ENCODE measurements around the gene AMBP. TPM values are rescaled to one million over a fixed set of nuclear protein-coding genes. Genes with fewer than 3 reads are reported as not detected.
"Not testable (repeated sequence)": the region's sequence is repeated elsewhere in the genome, so short reads cannot be mapped to it uniquely, and the experiment has no call there.

Gene AMBP
- polyA plus RNA-seq, 1 donor, result 3.6 TPM

DNA sequence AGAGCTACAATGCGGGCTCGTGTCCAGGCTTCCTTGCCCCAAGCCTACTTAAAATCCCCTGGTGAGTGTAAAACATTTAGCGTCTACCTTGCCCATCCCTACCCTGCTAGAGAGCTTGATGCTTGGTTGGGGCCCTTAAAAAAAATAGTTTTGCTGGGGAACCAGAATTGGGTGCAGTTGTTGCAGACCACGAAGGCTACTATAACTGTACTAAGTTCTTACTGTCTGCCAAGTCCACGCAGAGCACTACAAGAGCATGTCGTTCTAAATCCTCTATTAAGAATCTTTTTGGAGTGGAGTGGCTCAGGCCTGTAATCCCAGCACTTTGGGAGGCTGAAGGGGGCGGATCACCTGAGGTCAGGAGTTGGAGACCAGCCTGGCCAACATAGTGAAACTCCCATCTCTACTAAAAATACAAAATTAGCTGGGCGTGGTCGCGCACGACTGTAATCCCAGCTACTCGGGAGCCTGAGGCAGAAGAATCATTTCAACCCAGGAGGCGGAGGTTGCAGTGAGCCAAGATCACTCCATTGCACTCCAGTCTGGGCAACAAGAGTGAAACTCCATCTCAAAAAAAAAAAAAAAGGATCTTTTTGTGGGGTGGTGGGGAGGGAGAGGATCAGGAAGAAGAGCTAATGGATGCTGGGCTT, 4.8 kb upstream of the AMBP start:
- not testable (repeated sequence) for H3K36me3 ChIP-seq (ENCODE audit: control insufficient read depth, insufficient read depth, low read length); H3K27me3 ChIP-seq (ENCODE audit: control insufficient read depth, insufficient read depth, low read length); H3K9me3 ChIP-seq (ENCODE audit: control insufficient read depth, low read depth, low read length); DNase-seq; H3K4me3 ChIP-seq (ENCODE audit: low read length)
- WGBS (ENCODE audit: insufficient coverage, low lambda C conversion rate), result no CpG with 5 or more reads among the region's 13 CpGs
- peaks cover 46% of the 10 kb centered on the region for H3K4me1 ChIP-seq (ENCODE audit: control insufficient read depth, insufficient read depth, low read length)
- H3K27ac ChIP-seq (ENCODE audit: low read length), result peak overlapping the region; percentile 92

DNA sequence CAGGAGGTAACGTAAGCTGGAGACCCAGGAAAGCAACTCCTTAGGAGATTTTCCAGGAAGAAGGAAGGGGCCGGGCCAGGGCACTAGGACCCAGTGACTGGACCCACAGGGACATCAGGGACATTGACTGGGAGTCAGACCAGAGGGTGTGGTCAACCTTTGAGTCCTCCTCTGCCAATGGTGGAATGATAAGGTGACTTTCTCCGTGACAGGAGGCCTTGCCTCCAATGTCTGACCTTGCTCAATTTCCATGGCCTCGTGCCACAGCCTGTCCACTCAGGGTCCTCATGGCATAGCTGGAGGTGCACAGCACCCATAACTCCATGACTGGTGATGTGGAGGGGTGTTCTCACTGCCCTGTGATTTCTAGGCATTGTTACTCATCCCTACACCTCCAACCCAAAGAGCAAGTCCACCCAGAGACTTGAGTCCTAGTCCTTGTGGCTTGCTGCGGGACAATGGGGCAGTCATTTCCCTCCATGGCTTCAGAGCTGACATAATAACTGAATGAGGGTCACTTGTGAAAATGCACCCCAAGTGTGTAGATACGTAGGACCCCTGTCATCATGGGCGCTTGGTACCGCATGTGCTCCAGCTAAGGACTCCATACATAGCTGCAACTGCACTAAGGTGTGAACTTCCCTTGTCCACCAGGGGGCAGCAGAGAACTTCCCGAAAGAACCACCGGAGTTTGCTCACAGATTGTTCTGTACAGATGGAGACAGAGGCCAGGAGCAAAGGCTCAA, 4.1 kb upstream of the AMBP start:
- Histone ChIP-seq H3K9me3 (ENCODE audit: control insufficient read depth, low read depth, low read length) (peaks cover 2% of the 10 kb centered on the region), H3K4me3 (ENCODE audit: low read length) (no peak overlapping the region), H3K27me3 (ENCODE audit: control insufficient read depth, insufficient read depth, low read length) (no peaks in the 10 kb centered on the region), H3K27ac (ENCODE audit: low read length) (peak overlapping the region; percentile 92), H3K4me1 (ENCODE audit: control insufficient read depth, insufficient read depth, low read length) (peaks cover 50% of the 10 kb centered on the region), H3K36me3 (ENCODE audit: control insufficient read depth, insufficient read depth, low read length) (no peaks in the 10 kb centered on the region)
- no CpG with 5 or more reads among the region's 10 CpGs for WGBS (ENCODE audit: insufficient coverage, low lambda C conversion rate)
- peak; percentile 90 to 94 for DNase-seq

DNA sequence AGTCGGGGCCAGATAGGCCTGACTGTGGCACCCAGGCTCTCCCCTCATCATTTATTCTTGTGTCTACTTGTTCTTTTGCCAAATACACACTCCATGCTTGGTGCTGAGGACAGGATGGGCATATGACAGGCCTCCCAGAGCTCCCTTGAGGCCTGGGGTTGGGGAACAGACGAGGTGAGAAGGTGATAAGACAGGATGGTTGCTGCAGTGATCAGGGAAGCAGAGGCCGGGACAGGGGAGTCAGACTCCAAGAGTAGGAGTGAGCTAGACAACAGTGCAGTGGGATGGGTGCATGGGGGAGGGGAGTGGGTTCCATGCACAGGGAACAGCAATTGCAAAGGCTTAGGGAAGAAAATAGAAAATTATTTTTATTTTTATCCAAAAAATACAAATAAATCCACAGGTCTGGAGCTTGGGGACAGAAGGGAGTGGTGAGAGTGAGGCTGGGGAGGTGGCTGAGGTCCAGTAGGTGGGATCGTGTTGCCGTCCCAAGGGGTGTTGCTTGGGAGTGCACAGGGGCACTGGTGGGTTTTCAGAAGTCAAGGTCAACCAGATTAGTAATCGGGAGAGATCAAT, 3.4 kb upstream of the AMBP start:
- Histone ChIP-seq H3K4me1 (ENCODE audit: control insufficient read depth, insufficient read depth, low read length) (peaks cover 50% of the 10 kb centered on the region), H3K9me3 (ENCODE audit: control insufficient read depth, low read depth, low read length) (peaks cover 2% of the 10 kb centered on the region), H3K27ac (ENCODE audit: low read length) (peak overlapping the region; percentile 92), H3K27me3 (ENCODE audit: control insufficient read depth, insufficient read depth, low read length) (no peaks in the 10 kb centered on the region), H3K4me3 (ENCODE audit: low read length) (no peak overlapping the region), H3K36me3 (ENCODE audit: control insufficient read depth, insufficient read depth, low read length) (no peaks in the 10 kb centered on the region)
- no CpG with 5 or more reads among the region's 6 CpGs for WGBS (ENCODE audit: insufficient coverage, low lambda C conversion rate)
- DNase-seq, result no peak

DNA sequence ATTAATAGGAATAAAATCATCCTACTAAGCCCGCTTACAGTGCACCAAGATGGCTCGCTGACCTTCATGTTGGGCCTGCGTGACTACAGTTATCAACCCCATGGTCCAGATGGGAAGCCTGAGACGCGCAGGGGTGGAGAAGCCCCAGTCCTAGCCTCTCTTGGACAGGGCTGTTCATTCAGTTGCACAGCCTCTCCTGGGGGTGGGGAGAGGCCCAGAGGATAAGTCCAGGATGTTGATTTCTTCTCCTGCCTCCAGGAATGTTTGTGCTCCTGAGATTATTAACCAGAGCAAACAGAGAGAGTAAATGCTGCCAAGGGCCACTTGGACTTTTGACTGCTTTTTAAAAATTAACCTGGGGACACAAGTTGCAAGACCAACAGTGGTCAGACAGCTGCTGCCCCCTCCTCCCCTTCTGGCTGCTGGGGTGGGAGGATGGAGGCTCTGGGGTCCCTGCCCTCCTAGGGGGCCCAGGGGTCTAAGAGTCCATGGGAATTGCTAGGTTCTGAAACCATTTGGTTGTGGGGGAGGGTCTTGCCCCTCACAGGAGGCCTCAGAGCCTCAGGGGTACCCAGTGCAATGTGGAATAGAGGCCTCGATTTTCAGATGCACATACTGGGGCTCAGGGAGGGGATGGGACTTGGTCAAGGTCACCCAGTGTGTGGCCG, 2.8 kb upstream of the AMBP start:
- Histone ChIP-seq H3K36me3 (ENCODE audit: control insufficient read depth, insufficient read depth, low read length) (no peaks in the 10 kb centered on the region), H3K27ac (ENCODE audit: low read length) (peak overlapping the region; percentile 92), H3K27me3 (ENCODE audit: control insufficient read depth, insufficient read depth, low read length) (no peaks in the 10 kb centered on the region), H3K9me3 (ENCODE audit: control insufficient read depth, low read depth, low read length) (peaks cover 2% of the 10 kb centered on the region), H3K4me3 (ENCODE audit: low read length) (no peak overlapping the region), H3K4me1 (ENCODE audit: control insufficient read depth, insufficient read depth, low read length) (peaks cover 50% of the 10 kb centered on the region)
- DNase-seq, result peak; percentile 88 to 96
- WGBS (ENCODE audit: insufficient coverage, low lambda C conversion rate), result 40% methylated on average over 1 of the region's 7 CpGs

DNA sequence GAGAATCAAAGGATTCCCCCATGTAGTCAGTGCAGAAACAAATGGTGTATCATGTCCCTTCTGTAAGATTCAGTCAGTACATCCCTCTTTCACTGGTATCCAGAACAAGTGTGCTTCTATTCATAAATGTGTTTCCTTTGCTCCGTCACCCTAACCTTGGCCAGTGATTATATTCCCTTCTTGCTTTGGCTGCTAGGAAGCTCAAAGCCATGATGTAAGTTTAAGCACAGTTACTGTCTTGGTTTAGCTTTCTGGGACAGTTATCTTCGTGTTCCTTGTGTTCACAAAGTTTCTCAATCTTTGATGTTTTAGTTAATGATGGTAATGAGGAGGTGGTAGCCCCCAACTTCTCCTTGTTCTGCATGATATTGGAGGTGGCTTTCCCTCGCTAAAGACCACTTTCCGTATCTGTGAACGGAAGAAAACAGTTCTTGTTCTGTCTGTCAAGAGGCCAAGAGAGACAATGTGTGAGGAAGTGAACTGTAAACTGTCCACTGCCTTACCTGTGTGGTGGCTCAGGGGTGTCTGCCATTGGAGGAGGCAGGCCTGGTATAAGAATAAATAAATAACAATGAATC, 2.2 kb upstream of the AMBP start:
- Histone ChIP-seq H3K4me3 (ENCODE audit: low read length) (no peak overlapping the region), H3K27ac (ENCODE audit: low read length) (peak overlapping the region; percentile 92), H3K36me3 (ENCODE audit: control insufficient read depth, insufficient read depth, low read length) (no peaks in the 10 kb centered on the region), H3K4me1 (ENCODE audit: control insufficient read depth, insufficient read depth, low read length) (peaks cover 50% of the 10 kb centered on the region), H3K9me3 (ENCODE audit: control insufficient read depth, low read depth, low read length) (peaks cover 2% of the 10 kb centered on the region), H3K27me3 (ENCODE audit: control insufficient read depth, insufficient read depth, low read length) (no peaks in the 10 kb centered on the region)
- WGBS (ENCODE audit: insufficient coverage, low lambda C conversion rate), result no CpG with 5 or more reads among the region's 5 CpGs
- no peak for DNase-seq

DNA sequence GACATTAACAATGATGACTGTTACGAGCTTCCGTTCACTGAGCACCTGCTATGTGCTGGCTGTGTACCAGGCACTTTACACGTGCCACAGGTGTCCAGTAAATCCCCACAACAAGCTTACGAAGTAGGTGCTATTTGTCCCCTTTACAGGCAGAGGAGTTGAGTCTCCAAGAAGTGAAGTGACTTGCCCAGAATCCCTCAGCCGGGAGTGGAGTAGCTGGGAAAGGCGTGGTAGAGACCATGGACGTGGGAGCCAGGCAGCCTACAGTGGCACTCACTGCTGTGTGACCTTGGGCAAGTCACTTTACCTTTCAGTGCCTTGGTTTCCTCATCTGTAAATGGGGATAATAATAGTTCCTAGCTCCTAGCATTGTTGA, 669 bp upstream of the AMBP start:
- DNase-seq, result no peak
- peaks cover 2% of the 10 kb centered on the region for H3K9me3 ChIP-seq (ENCODE audit: control insufficient read depth, low read depth, low read length)
- H3K27ac ChIP-seq (ENCODE audit: low read length), result no peak overlapping the region
- WGBS (ENCODE audit: insufficient coverage, low lambda C conversion rate), result no CpG with 5 or more reads among the region's 7 CpGs
- H3K4me3 ChIP-seq (ENCODE audit: low read length), result no peak overlapping the region
- peaks cover 50% of the 10 kb centered on the region for H3K4me1 ChIP-seq (ENCODE audit: control insufficient read depth, insufficient read depth, low read length)
- no peaks in the 10 kb centered on the region for H3K36me3 ChIP-seq (ENCODE audit: control insufficient read depth, insufficient read depth, low read length)
- no peaks in the 10 kb centered on the region for H3K27me3 ChIP-seq (ENCODE audit: control insufficient read depth, insufficient read depth, low read length)

DNA sequence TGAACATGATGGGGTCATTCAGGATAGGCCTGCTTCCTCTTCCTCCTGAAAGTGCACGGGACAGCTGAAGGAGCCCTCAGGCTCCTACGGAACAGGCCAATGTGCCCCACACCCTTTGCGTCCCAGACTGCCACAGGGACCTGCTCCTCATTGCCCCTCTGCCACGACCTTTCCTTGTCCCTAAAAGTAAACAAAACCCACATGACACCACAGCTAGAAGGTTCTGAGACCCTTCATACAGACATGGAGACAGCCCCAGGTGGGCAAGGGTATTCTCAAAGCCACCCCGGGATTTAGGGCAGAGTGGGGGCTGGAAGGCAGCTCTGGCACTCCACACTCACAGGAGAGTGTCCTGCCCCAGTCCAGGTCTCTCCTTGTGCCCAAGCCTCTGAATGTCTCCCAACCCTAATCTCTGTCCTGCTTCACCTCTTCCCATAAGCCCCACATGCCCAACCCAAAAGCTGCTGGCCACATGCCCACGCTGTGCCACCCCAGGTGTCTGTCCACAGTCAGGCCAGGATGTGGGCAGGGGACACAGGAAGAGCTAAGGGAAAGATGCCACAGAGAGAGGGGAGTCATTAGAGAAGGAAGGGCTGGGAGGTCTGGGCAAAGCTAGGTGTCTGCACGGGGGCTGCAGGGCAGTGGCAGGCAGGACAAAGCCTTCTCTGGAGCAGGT, 800 bp downstream of the AMBP start:
- no peak overlapping the region for H3K27ac ChIP-seq (ENCODE audit: low read length)
- H3K4me3 ChIP-seq (ENCODE audit: low read length), result no peak overlapping the region
- DNase-seq, result no peak
- H3K9me3 ChIP-seq (ENCODE audit: control insufficient read depth, low read depth, low read length), result peaks cover 2% of the 10 kb centered on the region
- no peaks in the 10 kb centered on the region for H3K36me3 ChIP-seq (ENCODE audit: control insufficient read depth, insufficient read depth, low read length)
- no CpG with 5 or more reads among the region's 7 CpGs for WGBS (ENCODE audit: insufficient coverage, low lambda C conversion rate)
- peaks cover 39% of the 10 kb centered on the region for H3K4me1 ChIP-seq (ENCODE audit: control insufficient read depth, insufficient read depth, low read length)
- no peaks in the 10 kb centered on the region for H3K27me3 ChIP-seq (ENCODE audit: control insufficient read depth, insufficient read depth, low read length)

DNA sequence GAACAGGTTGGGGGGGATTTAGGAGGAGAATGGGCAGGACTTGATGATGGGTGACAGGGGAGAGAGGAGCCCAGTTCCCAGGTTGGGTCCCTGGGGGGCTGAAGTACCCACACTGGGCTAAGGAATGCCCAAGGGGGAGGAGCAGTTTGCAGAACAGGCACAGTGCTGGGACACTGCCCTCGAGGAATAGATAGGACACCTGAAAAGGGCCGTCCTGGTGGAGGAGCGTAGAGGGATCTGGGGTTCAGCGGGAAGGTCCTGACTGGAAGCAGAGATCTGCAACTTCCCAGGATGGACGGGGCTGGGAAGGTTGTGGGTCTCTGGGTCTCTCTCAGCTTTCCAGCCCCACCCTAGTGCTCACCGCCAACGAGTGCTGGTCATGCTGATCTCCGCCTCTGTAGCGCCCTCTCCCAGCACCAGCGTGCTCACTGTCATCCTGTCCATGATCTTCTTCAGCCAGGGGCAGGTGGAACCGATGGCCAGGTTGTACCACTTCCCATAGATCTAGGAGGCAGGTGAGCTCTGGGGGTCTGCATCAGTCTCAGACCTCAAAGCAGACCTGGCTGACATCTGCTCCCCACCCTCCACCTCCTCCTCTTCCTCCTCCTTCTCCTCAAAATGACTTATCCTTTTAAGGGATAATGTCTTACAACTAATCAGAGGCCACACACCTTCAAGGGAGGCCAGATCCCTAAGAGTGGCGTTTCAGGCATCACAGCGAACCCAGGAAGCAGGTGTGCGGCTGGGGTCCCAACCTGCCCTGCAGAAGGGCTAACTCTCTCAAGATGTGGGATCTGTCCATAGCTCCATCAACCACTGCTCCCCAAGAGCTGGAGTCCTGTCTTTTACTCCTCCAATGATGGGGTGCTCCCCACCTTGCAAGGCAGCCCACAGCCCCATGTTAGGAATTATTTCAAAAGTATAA, 1.6 kb downstream of the AMBP start:
- H3K27me3 ChIP-seq (ENCODE audit: control insufficient read depth, insufficient read depth, low read length), result no peaks in the 10 kb centered on the region
- H3K27ac ChIP-seq (ENCODE audit: low read length), result no peak overlapping the region
- no peak overlapping the region for H3K4me3 ChIP-seq (ENCODE audit: low read length)
- H3K36me3 ChIP-seq (ENCODE audit: control insufficient read depth, insufficient read depth, low read length), result no peaks in the 10 kb centered on the region
- WGBS (ENCODE audit: insufficient coverage, low lambda C conversion rate), result no CpG with 5 or more reads among the region's 14 CpGs
- H3K9me3 ChIP-seq (ENCODE audit: control insufficient read depth, low read depth, low read length), result peaks cover 2% of the 10 kb centered on the region
- DNase-seq, result no peak
- H3K4me1 ChIP-seq (ENCODE audit: control insufficient read depth, insufficient read depth, low read length), result peaks cover 39% of the 10 kb centered on the region

DNA sequence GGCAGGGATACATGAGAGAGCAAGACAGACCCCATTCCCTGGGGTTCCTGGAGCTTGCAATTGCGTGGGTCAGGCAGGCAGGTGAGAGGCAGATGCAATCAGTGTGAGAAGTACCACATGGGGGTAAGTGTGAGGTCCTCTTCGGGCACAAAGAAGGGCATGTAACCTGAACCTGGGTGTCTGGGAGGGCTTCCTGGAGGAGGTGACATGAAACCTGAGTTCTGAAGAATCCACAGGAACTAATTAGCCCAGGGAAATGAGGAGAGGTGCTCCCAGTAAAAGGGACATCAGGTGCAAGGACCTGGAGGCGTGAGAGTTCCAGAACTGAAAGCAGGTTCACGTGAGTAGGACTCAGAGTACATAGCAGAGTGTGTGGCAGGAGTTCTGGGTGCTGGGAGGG, 2.5 kb downstream of the AMBP start:
- H3K4me1 ChIP-seq (ENCODE audit: control insufficient read depth, insufficient read depth, low read length), result peaks cover 38% of the 10 kb centered on the region
- no peak overlapping the region for H3K4me3 ChIP-seq (ENCODE audit: low read length)
- 100% methylated on average over 1 of the region's 4 CpGs for WGBS (ENCODE audit: insufficient coverage, low lambda C conversion rate)
- no peaks in the 10 kb centered on the region for H3K27me3 ChIP-seq (ENCODE audit: control insufficient read depth, insufficient read depth, low read length)
- no peak for DNase-seq
- peaks cover 9% of the 10 kb centered on the region for H3K9me3 ChIP-seq (ENCODE audit: control insufficient read depth, low read depth, low read length)
- no peak overlapping the region for H3K27ac ChIP-seq (ENCODE audit: low read length)
- no peaks in the 10 kb centered on the region for H3K36me3 ChIP-seq (ENCODE audit: control insufficient read depth, insufficient read depth, low read length)

Data from large intestine (tissue), 3 donors.